ENCODE measurements around the gene CHST8.
"Not testable (repeated sequence)": the region's sequence is repeated elsewhere in the genome, so short reads cannot be mapped to it uniquely, and the experiment has no call there.

Gene CHST8

DNA sequence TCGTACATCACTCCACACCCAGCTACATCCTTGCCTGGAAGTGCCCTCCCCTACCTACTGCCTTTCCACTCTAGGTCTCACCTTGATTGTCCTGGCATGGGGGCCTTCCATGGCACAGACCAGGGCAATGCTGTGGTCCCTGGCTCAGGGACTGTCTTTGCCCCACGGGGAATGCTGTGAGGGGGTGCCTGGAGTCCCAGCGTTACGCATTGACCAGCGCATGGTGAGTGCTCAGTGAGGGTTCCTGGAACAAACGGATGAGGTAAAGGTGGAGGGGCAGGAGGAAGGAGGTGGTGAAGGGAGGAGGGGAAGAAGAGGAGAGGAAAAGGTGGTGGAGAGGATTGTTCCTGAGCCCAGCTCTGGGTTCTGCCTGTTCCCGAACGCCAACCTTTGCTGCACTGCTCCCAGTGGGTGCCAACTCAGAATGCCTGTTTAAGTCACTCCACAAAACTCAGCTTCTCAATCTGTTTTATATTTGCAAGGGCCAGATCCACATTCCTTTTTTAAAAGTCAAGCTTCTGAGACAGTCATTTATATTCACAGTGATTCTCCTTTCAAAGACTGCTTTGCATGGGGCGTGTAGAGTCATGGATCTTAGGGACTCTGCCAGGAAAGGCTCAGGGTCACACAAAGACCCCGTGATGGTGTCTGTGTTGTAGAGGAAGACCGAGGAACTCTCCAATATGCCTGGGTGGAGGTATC lies 40.8 kb downstream of the CHST8 start:
- no peaks in the 10 kb centered on the region for H3K27me3 ChIP-seq (ENCODE audit: insufficient read depth, poor library complexity, severe bottlenecking)
- TF ChIP-seq POLR2AphosphoS5 (IDR thresholded peaks at IDR 0.05; ENCODE audit: low read depth) (no peak), SPI1 (IDR thresholded peaks at IDR 0.05; ENCODE audit: borderline replicate concordance, low read depth) (no peak), REST (IDR thresholded peaks at IDR 0.05; ENCODE audit: insufficient replicate concordance, low read depth) (no peak), CTCF (IDR thresholded peaks at IDR 0.05; ENCODE audit: insufficient read depth, low read length) (no peak), GABPA (IDR thresholded peaks at IDR 0.05; ENCODE audit: low read depth) (no peak)
- no peak for DNase-seq (ENCODE audit: low read depth in 1 of 2, low spot score in 1 of 2)

DNA sequence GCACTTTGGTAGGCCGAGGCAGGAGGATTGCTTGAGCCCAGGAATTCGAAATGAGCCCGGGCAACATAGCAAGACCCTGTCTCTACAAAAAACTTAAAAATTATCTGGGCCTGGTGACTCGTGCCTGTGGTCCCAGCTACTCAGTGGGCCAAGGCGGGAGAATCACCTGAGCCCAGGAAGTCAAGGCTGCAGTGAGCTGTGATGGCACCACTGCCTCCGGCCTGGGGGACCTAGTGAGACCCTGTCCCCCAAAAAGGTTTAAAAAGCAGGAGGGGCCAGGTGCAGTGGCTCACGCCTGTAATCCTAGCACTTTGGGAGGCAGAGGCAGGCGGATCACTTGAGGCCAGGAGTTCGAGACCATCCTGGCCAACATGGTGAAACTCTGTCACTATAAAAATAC lies 41.6 kb downstream of the CHST8 start:
- not testable (repeated sequence) for H3K4me3 ChIP-seq (replicated peaks; ENCODE audit: insufficient read depth, low read length); H3K27me3 ChIP-seq (ENCODE audit: insufficient read depth, poor library complexity, severe bottlenecking); DNase-seq (ENCODE audit: low read depth in 1 of 2, low spot score in 1 of 2); H3K27ac ChIP-seq (replicated peaks)

More for the DNA sequence above, 40.8 kb downstream of the CHST8 start:
- Histone ChIP-seq H3K4me3 (replicated peaks; ENCODE audit: insufficient read depth, low read length) (no peak overlapping the region), H3K27ac (replicated peaks) (no peak overlapping the region)

DNA sequence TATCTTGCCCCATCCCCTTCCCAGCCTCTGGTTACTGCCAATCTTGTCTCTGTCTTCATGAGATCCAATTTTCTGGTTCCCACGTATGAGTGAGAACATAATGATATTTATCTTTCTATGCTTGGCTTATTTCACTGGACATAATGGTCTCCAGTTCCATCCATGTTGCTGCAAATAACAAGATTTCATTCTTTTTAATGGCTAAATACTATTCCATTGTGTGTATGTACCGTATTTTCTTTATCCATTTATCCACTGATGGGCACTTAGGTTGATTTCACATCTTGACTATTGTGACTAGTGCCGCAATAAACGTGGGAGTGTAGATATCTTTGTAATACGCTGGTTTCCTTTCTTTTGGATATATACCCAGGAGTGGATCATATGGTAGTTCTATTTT lies 43.0 kb downstream of the CHST8 start:
- DNase-seq (ENCODE audit: low read depth in 1 of 2, low spot score in 1 of 2), result no peak
- no peak overlapping the region for H3K4me3 ChIP-seq (replicated peaks; ENCODE audit: insufficient read depth, low read length)
- H3K27ac ChIP-seq (replicated peaks), result no peak overlapping the region
- TF ChIP-seq GABPA (IDR thresholded peaks at IDR 0.05; ENCODE audit: low read depth), result no peak
- TF ChIP-seq POLR2AphosphoS5 (IDR thresholded peaks at IDR 0.05; ENCODE audit: low read depth), result no peak
- TF ChIP-seq CTCF (IDR thresholded peaks at IDR 0.05; ENCODE audit: insufficient read depth, low read length), result no peak
- no peak for TF ChIP-seq SPI1 (IDR thresholded peaks at IDR 0.05; ENCODE audit: borderline replicate concordance, low read depth)
- no peak for TF ChIP-seq REST (IDR thresholded peaks at IDR 0.05; ENCODE audit: insufficient replicate concordance, low read depth)
- H3K27me3 ChIP-seq (ENCODE audit: insufficient read depth, poor library complexity, severe bottlenecking), result no peaks in the 10 kb centered on the region

DNA sequence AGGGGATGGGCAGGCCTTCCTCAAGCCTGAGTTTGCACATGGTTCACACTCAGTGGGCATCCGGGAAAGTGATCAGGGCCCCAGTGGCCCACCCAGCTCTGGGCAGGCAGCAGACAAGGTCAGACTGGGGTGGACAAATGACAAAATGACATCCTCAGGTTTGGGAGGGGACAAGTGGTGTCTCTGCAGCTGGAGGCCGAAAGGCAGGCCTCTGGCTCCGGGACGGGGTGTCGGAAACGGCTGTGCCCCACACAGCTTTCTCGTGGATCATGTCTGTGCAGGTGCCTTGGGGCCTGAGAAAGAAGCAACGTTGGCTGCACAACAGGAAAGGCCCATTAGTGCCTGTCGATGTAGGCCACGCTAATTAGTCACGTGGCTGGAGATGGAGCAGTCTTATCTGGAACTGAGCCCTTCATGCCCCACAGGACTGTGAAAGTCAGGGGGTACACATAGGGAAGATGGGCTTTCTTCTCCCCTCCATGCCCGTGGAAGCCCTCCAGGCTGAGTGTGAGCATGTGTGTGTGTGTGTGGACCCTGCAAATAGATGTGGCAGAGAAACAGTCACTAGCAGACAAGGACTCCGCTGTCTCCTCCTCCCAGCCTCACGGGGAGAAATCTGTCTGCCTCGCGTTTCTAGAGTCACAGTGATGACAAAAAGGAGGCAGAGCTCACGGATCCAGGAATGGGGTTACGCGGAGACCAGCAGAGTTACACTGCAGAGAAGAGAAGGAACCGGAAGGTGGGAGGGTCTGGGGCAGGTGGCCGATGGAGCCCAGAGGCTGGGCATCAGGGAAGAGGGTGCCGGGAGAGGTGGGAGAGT lies 44.2 kb downstream of the CHST8 start:
- Histone ChIP-seq H3K27ac (replicated peaks) (no peak overlapping the region), H3K4me3 (replicated peaks; ENCODE audit: insufficient read depth, low read length) (no peak overlapping the region), H3K27me3 (ENCODE audit: insufficient read depth, poor library complexity, severe bottlenecking) (no peaks in the 10 kb centered on the region)
- no peak for TF ChIP-seq POLR2AphosphoS5 (IDR thresholded peaks at IDR 0.05; ENCODE audit: low read depth)
- no peak for TF ChIP-seq CTCF (IDR thresholded peaks at IDR 0.05; ENCODE audit: insufficient read depth, low read length)
- no peak for TF ChIP-seq SPI1 (IDR thresholded peaks at IDR 0.05; ENCODE audit: borderline replicate concordance, low read depth)
- DNase-seq (ENCODE audit: low read depth in 1 of 2, low spot score in 1 of 2), result no peak

All from HL-60 (cell line).